Renal pelvis (tissue), 4 donors: Measurements from ENCODE around the gene EPHB3. TPM values are rescaled to one million over a fixed set of nuclear protein-coding genes. Genes with fewer than 3 reads are reported as not detected.
"Not testable (repeated sequence)": the region's sequence is repeated elsewhere in the genome, so short reads cannot be mapped to it uniquely, and the experiment has no call there.

Experiments used
- DNase-seq: peaks from one replicate; pipeline ENCODE4 v3.0.0-alpha.2; 2013
- polyA plus RNA-seq, 3 donors: library from polyadenylated mRNA; unstranded; fragments of 120-200 nt; gene quantifications; one replicate each; pipeline ENCODE4 v1.2.1, GENCODE V29; 2013; ENCODE audit not compliant: insufficient read length in 3 of 3

EPHB3 gene
- polyA plus RNA-seq, 3 donors: 25.4 to 33.2 (median 29.1) TPM

DNA sequence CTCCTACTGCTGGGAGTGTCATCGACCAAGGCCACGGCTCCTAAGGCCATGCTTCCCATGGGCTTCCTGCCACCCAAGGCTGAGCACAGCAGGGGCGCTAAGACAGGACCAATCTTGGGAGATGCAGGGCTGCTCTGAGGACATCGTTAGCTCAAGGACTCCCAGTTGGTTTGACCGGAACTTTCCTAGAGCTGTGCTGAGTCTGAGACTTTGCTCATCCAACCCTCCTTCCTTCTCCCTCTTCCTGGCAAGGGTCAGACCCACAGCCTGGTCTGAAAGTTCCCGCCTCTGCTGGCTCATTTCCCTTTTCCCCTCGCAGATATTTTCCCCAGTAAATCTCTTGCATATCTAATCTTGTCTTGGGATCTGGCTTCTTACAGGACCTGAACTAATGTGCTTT lies 57.2 kb downstream of the EPHB3 start:
- no peak for DNase-seq

- DNase-seq: no peak
These were observed 57.8 kb downstream of the EPHB3 start for GRCh38 chr3:184619369-184619768.

- no peak for DNase-seq
These were observed 58.3 kb downstream of the EPHB3 start for GRCh38 chr3:184619787-184620430.

- DNase-seq: no peak
These were observed 59.0 kb downstream of the EPHB3 start for GRCh38 chr3:184620475-184621119.

DNA sequence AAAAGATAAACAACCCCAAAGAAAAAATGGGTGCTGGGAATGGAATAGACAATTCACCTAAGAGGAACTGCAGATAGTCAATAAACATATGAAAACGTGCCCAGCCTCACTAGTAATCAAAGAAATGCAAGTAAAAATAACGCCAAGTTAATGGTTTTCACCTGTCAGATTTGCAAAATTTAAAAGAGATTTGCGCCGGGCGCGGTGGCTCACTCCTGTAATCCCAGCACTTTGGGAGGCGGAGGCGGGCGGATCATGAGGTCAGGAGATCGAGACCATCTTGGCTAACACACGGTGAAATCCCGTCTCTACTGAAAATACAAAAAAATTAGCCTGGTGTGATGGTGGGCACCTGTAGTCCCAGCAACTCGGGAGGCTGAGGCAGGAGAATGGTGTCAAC lies 60.6 kb downstream of the EPHB3 start:
- not testable (repeated sequence) for DNase-seq

DNA sequence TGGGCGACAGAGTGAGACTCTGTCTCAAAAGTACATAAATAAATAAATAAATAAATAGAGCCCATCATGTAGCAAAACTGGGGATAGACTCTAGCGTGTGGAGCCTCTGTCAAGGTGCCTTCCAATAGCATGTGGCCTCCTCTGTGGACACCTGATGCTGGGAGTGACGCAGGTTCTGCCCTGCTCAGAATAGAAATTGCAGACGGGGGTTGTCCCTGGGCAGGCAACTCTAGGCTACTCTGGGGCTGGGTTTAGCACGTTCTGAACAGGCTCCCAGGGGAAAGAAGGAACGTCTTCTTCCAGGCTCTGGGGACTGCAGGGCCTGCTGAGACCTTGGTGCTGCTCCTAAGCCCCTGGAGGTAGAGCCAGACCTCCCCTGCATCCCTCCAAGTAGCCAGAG lies 65.3 kb downstream of the EPHB3 start:
- DNase-seq: no peak

GRCh38 chr3:184629555-184630160 lies 68.1 kb downstream of the EPHB3 start:
- DNase-seq: no peak

DNA sequence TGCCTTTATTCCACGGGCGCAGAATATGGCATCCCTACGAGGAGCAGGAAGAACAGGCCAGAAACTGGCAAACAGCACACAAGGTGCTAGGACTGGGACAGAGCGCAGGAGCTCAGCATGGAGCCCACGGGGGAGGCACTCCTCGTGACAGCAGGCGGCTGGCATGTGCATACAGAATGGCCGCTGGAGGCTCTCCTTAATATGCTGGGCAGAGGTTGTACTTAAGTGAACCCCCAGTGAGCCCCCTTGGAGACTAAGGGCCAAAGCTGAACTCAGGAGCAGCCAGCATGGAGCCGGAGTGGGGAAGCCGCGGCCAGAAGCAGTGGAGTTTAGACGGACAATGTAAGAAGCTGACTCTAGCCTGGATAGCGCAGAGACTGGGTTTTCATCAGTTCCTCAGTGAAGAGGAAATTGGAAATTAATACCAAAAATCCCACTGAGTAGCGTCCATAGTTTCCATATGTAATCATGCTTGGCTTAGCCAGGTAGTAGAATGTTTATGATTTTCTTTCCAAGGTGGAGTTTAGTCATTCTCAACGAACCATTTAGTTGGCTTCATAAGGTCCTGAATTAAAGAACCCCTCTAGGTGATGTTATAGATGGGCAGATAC lies 69.4 kb downstream of the EPHB3 start:
- DNase-seq: no peak

- no peak for DNase-seq
These were observed 69.9 kb downstream of the EPHB3 start for GRCh38 chr3:184631472-184631861.

Other genes with a start within 250 kb of the EPHB3 start
- 100 to 1,000 TPM; 190 to 251 (median 207) TPM for gene EIF4G1, start 247.2 kb upstream of the EPHB3 start, polyA plus RNA-seq
- gene FAM131A, start 224.2 kb upstream of the EPHB3 start, polyA plus RNA-seq: 10 to 100 TPM; 11.2 to 14.3 (median 13.7) TPM
- 10 to 100 TPM; 11.7 to 18.4 (median 17.7) TPM for gene CLCN2, start 200.2 kb upstream of the EPHB3 start, polyA plus RNA-seq
- gene POLR2H, start 200.1 kb upstream of the EPHB3 start, polyA plus RNA-seq: 100 to 1,000 TPM in 2 of 3 donors, 10 to 100 TPM in 1; 85.3 to 110 (median 106) TPM
- gene THPO, start 183.6 kb upstream of the EPHB3 start, polyA plus RNA-seq: 1 to 10 TPM; 2.1 to 2.7 (median 2.5) TPM
- gene CHRD, start 181.7 kb upstream of the EPHB3 start, polyA plus RNA-seq: 10 to 100 TPM; 12.5 to 20.4 (median 16.1) TPM
- 100 to 1,000 TPM in 1 of 3 donors, 10 to 100 TPM in 2; 85.7 to 100 (median 91.1) TPM for gene MAGEF1, start 150.3 kb downstream of the EPHB3 start, polyA plus RNA-seq